Activated naive CD4-positive, alpha-beta T cell treated with anti-CD3 and anti-CD28 coated beads, Interleukin-2, amount 50 U/mL, for 72 hours (primary cell): Measurements from ENCODE around the gene GPR78. TPM values are rescaled to one million over a fixed set of nuclear protein-coding genes. Genes with fewer than 3 reads are reported as not detected.

ENCODE experiments used
- ATAC-seq, 2 donors: fragments of 150-1000 bp; cut with Tn5 transposase; 2 replicates each; pipeline ENCODE4 v1.10.0; 2021; ENCODE audit warnings: mild to moderate bottlenecking in 2 of 2, moderate library complexity in 2 of 2
- DNase-seq, 2 donors: peaks; one replicate each; pipeline ENCODE4 v3.0.0; 2021 to 2022; ENCODE audit warnings: low spot score in 2 of 2
- H3K27ac Mint-ChIP-seq, 2 donors: one replicate each; pipeline ENCODE4 v1.8.0; 2022; ENCODE audit warnings: mild to moderate bottlenecking in 2 of 2, mixed read lengths in 2 of 2
- H3K36me3 Mint-ChIP-seq, 2 donors: one replicate each; pipeline ENCODE4 v1.8.0; 2022; ENCODE audit warnings: mixed read lengths in 2 of 2
- H3K9me3 Mint-ChIP-seq, 2 donors: one replicate each; pipeline ENCODE4 v1.8.0; 2022; ENCODE audit warnings: mixed read lengths in 2 of 2
- total RNA-seq, 2 donors: library from RNA; stranded (reverse); gene quantifications; one replicate each; pipeline ENCODE4 v1.2.3, GENCODE V29; 2022

The GPR78 gene
- total RNA-seq, 2 donors from 2014 or later: 0.16 TPM; not detected in 1

DNA sequence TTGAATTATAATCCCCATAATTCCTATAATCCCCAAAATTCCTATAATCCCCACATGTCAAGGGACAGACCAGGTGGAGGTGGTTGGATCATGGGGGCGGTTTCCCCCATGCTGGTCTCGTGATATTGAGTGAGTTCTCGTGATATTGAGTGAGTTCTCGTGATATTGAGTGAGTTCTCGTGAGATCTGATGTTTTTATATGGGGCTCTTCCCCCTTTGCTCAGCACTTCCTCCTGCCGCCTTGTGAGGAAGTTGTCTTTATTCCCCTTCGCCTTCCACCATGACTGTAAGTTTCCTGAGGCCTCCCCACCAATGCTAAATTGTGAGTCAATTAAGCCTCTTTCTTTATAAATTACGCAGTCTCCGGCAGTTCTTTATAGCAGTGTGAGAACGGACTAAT lies 36.6 kb upstream of the GPR78 start:
- H3K27ac Mint-ChIP-seq: no peak overlapping the region
- DNase-seq: no peak
- H3K36me3 Mint-ChIP-seq: no peaks in the 10 kb centered on the region
- no peak for ATAC-seq
- no peaks in the 10 kb centered on the region for H3K9me3 Mint-ChIP-seq

DNA sequence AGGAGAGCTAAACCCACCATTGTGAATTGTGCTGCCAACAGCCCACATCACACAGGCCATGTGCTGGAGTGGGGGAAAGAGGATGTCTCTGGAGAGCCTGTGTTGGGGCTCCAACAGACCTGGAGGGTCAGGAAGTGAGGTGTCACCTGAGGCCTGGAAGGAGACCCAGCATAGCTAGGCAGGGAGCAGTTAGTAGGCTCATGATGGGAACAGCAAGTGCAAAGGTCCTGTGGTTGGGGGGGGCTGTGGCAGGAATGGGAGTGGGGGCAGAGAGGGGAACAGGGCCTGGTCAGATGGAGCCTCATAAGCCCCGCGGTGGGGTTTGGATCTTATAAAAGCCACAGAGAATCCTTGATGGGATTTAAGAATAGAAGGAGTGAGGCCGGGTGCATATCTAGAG lies 35.9 kb upstream of the GPR78 start:
- ATAC-seq: no peak

DNA sequence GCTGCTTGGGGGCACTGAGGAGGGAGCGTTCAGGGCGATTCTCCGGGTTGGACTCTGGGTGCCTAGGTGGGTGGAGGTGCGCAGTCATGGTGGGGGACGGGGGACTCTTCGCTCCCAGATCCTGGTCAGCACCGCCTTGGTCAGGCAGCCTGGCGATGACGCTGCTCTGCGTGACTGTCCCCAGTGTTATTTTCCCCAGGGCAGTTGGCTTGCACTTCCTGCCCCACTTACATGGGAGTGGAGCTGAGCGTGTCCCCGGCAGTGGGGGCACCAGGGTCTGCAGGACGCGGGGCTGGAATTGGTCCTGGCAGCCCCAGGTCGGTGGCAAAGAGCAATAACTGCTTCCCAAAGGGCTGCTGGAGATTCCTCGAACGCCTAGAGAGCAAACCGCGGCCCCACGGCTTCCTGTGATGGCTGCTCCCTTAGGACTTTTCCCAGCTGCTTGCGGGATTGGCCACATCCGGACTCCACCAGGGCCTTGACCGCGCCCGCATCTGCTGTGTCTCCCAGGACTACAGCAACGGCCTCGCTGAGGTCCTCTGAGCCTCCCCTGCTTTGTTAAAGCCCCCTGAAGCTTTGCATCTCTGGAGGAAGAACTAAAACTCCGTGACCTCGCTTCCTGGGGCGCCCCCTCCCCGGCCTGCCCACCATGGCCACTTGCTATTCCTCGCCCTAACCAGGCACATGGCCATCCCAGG lies 35.3 kb upstream of the GPR78 start:
- Mint-ChIP-seq H3K36me3 (no peaks in the 10 kb centered on the region), H3K9me3 (no peaks in the 10 kb centered on the region), H3K27ac (no peak overlapping the region)
- DNase-seq (no peak), ATAC-seq (no peak)

More for the DNA sequence above, 35.9 kb upstream of the GPR78 start:
- no peaks in the 10 kb centered on the region for H3K36me3 Mint-ChIP-seq
- H3K9me3 Mint-ChIP-seq: no peaks in the 10 kb centered on the region
- no peak overlapping the region for H3K27ac Mint-ChIP-seq
- no peak for DNase-seq

DNA sequence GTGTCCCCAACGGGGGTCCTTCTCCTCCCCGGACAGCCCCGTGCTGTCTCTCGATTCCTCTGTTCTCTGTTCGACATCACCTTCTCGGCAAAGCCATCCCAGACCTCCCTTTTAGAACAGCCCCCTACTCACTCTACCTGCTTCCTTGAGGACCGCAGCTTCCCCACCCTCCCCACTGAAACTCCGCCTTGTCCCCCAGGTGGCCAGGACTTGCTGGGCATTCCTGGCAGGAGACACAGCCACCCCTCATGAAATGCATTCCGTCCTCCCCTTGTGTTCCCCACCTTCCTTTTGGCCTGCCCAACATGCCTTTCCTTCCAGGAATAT lies 34.8 kb upstream of the GPR78 start:
- no peaks in the 10 kb centered on the region for H3K9me3 Mint-ChIP-seq
- DNase-seq (no peak), ATAC-seq (no peak)
- H3K27ac Mint-ChIP-seq: no peak overlapping the region
- H3K36me3 Mint-ChIP-seq: no peaks in the 10 kb centered on the region

DNA sequence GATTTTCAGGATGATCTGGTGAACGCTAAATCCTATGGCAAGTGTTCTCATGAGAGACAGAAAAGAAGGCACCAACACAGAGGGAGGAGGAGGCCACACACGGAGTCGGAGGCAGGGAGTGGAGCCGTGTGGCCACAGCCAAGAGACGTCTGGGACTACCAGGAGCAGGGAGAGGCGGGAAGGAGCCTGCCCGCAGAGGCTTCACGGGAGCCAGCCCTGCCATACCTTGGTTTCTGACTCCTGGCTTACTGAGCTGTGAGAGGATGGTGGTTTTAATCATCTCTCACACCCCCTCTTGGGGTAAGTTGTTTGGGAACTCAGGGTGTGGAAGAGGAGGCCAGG lies 33.5 kb upstream of the GPR78 start:
- no peak for DNase-seq
- no peak for ATAC-seq
- no peaks in the 10 kb centered on the region for H3K36me3 Mint-ChIP-seq
- no peaks in the 10 kb centered on the region for H3K9me3 Mint-ChIP-seq
- H3K27ac Mint-ChIP-seq: no peak overlapping the region

DNA sequence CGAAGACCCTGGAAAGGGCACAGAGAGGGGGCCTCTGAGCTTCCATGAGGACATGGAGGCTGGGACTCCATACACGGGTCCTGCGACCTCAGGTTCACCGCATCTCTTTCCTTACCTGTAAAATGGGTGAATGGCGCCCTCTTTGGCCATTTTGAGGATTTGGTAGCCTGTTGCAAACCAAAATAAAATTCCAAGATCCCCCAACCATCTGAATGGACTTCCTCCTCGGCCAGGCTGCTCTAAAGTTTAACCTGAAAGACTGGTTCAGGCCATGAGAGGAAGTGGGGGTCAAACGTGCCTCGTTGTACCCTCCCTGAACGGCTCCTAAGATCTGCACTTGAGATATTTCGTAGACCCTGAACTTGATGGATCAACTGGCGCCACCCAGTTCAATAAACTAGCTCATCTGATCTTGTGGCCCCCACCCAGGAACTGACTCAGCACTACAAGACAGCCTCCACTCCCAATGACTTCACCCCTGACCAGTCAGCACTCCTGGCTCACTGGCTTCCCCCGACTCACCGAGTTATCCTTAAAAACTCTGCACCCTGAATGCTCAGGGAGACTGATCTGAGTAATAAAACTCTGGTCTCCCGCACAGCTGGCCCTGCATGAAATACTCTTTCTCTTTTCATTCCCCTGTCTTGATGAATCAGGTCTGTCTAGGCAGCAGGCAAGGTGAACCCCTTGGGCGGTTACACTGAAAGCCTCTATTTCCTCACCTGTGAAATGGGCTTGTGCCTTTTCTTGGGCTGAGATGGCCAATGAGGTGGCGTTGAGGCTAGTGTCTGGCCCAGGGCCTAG lies 32.9 kb upstream of the GPR78 start:
- H3K36me3 Mint-ChIP-seq: no peaks in the 10 kb centered on the region
- no peaks in the 10 kb centered on the region for H3K9me3 Mint-ChIP-seq
- DNase-seq (no peak), ATAC-seq (peak in 1 of 2 donors; percentile 58)
- H3K27ac Mint-ChIP-seq: no peak overlapping the region

DNA sequence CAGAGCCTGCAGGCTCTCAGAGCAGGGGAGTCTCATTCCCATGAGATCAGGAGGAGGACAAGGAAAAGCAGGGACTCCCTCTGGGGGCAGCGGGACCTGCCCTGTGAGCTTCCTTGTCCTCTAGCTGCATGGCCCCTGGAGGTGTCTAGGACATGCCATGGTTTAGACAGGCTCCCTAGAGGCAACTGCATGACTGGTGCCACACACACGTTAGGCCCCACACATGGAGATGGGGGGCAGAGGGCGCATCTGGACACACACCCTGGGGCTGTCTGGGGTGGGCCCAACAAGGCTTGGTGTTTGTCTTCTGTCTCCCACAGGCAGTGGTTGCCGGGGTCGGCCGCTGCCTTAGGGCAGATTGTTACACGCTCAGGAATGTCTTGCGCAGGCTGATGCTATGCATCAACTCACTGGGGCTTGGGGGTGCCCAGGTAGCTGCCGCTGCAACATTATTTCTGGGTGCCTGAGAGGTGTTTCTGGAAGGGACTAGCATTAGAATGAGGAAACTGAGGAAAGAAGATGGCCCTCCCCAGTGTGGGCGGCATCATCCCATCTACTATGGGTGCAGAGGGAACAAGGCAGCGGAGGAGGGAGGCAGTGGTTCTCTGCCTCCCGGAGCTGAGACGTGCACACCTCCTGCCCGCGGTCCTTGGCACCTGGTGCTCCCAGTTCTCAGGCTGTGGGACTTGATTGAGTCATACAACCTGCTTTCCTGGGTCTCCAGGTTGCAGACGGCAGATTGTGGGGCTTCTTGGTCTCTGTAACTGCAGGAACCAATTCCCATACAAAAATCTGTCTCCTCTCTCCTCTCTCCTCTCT lies 32.1 kb upstream of the GPR78 start:
- ATAC-seq: no peak
- Mint-ChIP-seq H3K36me3 (no peaks in the 10 kb centered on the region), H3K9me3 (no peaks in the 10 kb centered on the region), H3K27ac (no peak overlapping the region)
- DNase-seq: no peak

DNA sequence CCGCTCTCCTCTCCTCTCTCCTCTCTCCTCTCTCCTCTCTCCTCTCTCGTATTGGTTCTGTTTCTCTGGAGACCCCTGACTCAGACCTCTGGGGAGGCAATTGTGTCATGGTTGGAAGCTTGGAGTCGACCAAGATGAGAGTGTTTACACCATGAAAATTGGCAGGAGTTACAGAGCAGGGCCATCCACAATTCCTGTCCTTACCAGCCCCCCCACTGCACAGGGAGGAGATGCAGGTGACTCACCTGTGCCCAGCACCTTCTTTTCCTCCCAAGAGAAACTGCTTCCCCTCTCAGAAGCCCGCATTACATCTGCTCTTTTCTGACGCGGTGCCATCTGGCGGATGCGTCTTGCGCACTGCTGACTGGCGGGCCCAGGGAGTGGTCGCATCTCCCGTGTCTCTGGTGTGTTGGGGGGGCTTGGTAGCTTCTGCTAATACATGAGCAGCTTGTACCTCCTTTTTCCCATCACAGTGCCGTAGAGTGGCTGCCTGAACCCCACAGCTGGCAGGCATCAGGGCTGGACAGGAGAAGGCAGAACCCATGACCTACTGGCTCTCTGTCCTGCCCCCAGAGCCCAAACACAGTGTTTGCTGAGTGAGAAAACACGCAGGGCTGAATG lies 31.4 kb upstream of the GPR78 start:
- no peak for ATAC-seq
- Mint-ChIP-seq H3K27ac (no peak overlapping the region), H3K9me3 (no peaks in the 10 kb centered on the region), H3K36me3 (no peaks in the 10 kb centered on the region)
- no peak for DNase-seq

DNA sequence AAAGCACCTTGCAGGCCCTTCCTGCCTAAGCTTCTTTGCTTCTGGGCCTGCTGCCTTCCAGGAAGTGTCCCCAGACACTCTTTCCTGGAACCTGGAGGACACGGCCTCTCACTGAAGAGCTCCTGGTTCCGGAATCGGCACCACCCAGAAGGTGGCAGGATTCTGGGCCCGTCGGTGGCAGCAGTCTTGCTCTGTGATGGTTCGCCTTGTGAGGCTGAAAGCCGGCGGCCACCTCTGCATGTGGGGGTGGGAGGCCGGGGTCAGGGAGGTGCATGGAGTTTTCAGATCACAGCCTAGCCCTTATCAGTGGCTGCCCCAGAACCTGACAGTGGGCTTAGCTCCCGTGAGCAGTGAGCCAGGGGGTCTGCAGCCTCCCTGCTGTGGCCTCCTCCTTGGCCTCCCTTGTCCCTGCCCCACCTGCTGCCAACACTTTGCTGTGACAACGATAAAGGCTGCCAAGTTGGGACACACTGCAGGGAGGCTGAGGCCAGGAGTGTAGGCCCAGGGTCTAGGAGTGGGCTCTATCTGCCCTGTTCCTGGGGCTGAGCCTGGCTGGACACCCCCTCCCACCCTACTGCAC lies 30.8 kb upstream of the GPR78 start:
- H3K9me3 Mint-ChIP-seq: no peaks in the 10 kb centered on the region
- no peak overlapping the region for H3K27ac Mint-ChIP-seq
- H3K36me3 Mint-ChIP-seq: no peaks in the 10 kb centered on the region
- DNase-seq (no peak), ATAC-seq (no peak)

DNA sequence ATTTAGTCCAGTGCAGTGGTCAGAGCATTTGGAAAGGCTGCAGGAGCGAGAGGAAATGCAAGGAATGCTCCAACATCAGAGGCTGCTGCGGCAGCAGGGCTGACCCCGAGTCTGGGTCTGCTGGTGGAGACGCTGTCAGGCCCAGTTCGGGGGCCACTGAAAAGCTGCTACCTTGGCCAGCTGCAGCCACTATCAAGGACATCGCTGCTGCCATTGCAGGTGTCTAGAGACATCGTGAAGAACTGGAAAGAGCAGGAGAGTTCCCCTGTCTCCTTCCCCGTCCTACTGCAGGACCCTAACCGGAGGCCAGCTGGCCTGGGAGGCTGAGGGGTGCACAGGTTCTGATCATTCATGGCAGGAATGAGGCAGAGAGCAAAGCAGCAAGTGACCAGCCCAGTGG lies 29.5 kb upstream of the GPR78 start:
- DNase-seq (no peak), ATAC-seq (no peak)
- H3K27ac Mint-ChIP-seq: no peak overlapping the region
- H3K9me3 Mint-ChIP-seq: no peaks in the 10 kb centered on the region
- H3K36me3 Mint-ChIP-seq: no peaks in the 10 kb centered on the region

DNA sequence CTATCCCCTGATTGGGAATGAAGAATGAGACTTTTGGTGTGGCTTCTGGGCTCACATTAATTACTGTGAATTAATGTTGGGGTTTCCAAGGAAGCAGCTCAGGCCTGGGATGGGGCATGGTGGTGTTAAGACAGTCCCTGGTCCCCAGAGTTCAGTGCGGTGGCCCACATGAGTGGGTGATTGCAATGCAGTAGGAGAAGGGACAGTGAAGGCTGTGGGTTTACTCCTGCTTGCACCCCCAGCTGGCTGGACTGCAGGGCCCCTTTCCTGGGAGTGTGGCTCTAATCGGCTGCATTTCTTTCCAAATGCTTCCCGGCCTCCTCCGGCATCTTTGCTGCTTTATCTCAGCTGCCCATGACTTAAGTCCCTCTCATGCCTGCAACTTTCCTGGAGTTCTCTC lies 28.2 kb upstream of the GPR78 start:
- no peak overlapping the region for H3K27ac Mint-ChIP-seq
- no peaks in the 10 kb centered on the region for H3K36me3 Mint-ChIP-seq
- ATAC-seq (no peak), DNase-seq (no peak)
- no peaks in the 10 kb centered on the region for H3K9me3 Mint-ChIP-seq

DNA sequence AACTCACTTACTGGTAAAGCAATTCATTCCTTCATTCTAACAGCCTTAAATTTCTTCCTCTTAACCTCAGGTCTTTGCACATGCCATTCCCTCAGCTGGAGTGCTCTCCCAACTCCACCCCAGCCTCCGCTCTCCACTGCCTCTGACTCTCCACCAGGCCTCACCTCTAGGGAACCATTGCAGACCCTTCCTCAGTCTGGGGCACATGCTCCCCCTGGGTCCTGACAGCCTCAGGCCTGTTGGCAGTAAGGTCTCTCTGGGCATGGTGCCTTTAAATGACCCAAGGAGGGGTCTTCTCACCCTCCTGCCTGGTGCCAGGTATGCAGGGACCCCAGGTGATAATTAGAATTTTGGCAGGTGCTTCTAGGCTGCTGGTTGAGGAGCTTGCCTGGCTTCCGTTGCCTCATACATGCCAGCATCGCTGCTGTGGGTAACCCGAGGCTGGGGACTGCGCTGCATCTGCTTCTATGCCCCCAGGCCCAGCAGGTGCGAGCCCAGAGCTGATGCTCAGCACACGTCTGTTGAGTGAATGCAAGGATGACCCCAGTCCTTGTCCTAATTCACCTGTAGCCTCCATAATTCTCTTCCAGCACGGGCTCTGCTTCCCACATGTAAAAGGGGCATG lies 27.5 kb upstream of the GPR78 start:
- H3K9me3 Mint-ChIP-seq: no peaks in the 10 kb centered on the region
- H3K27ac Mint-ChIP-seq: no peak overlapping the region
- ATAC-seq: no peak
- no peaks in the 10 kb centered on the region for H3K36me3 Mint-ChIP-seq
- DNase-seq: no peak

DNA sequence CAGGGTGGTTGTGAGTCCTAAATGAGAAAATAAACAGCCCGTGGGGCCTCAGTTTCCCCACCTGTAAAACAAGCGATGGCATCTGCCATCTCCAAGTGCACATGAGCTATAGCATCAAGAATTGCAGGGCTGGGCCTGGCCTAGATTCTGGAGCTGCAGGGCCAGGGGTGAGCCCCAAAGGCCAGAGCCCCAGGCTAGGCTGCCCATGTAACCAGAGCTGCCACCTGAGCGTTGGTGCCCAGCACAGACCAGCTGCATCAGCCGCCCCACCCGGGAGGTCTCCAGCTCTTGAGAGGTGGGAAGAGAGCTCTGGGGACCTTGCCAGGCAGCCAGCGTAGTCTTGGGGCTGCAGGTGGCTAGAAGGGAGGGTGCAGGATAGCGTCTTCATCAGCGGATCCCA lies 27.0 kb upstream of the GPR78 start:
- no peak for ATAC-seq
- Mint-ChIP-seq H3K9me3 (no peaks in the 10 kb centered on the region), H3K27ac (no peak overlapping the region), H3K36me3 (no peaks in the 10 kb centered on the region)
- DNase-seq: no peak

DNA sequence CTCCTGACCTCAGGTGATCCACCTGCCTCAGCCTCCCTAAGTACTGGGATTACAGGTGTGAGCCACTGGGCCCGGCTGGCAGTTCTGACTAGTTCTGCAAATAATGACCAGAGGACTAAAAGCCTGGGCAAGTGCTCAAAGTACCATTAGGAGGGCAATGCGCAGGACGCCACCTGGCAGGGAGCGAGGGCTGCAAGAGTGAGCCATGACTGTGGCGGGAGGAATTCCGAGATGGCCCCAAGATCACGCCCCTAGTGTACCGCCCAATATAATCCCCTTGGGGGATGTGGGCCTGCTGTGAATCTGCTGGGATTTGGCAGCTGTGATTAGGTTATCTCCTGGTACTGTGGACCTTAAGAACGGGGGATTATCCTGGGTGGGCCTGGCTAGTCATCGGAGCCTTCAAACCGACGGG lies 26.2 kb upstream of the GPR78 start:
- H3K9me3 Mint-ChIP-seq: no peaks in the 10 kb centered on the region
- DNase-seq (no peak), ATAC-seq (no peak)
- H3K27ac Mint-ChIP-seq: no peak overlapping the region
- no peaks in the 10 kb centered on the region for H3K36me3 Mint-ChIP-seq

DNA sequence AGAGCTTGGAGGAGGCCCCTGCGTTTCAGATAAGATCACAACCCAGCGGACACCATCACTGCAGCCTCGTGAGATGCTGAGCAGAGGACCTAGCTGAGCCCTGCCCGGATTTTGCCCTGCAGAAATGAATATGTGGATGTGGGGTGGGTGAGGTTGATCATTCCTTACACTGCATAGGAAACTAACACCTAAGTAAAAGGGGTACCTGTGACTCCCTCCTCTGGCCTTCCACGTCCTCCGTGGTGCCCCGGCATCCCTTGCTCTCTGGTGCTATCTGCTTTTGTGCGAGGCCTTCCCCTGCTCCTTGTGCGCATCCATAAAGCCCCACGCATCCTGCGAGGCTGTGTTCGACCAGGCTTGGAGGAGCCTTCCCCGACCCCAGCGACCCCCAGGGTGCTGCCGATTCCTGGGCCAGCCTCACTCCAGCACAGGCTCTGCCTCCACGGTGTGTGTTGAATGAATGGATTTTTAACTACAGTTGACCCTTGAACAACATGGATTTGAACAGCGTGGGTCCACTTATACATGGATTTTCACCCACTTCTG lies 25.6 kb upstream of the GPR78 start:
- Mint-ChIP-seq H3K9me3 (no peaks in the 10 kb centered on the region), H3K36me3 (no peaks in the 10 kb centered on the region), H3K27ac (no peak overlapping the region)
- ATAC-seq (no peak), DNase-seq (no peak)

DNA sequence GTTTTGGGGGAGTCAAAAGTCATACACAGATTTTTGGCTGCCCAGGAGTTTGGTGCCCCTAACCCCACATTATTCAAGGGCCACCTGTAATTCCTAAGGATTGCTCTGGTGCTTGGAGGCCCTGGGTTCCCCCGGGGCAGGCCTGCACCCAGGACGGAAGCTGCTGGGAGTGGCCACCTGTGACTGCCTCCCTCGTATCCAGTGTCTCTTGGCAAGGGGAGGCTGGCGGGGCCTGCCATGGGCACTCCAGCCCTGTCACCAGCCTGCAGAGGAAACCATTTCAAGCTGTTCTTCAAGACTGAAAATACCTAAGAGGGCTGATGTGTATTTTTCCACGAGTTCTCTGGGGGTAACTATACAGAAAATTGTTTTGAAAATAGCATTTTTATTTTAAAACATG lies 24.5 kb upstream of the GPR78 start:
- no peak overlapping the region for H3K27ac Mint-ChIP-seq
- DNase-seq: no peak
- H3K36me3 Mint-ChIP-seq: no peaks in the 10 kb centered on the region
- no peaks in the 10 kb centered on the region for H3K9me3 Mint-ChIP-seq
- ATAC-seq: no peak
